HG03159 (cell line): Measurements from ENCODE around the gene SNAPC5.

ENCODE experiments used
- ATAC-seq: cut with Tn5 transposase; IDR thresholded peaks from one replicate; pipeline ENCODE4 v1.9.1; 2021; ENCODE audit warnings: mild to moderate bottlenecking, moderate library complexity; ENCODE audit not compliant: unreplicated experiment

Gene SNAPC5

GRCh38 chr15:66459818-66460615 lies 37.5 kb downstream of the SNAPC5 start:
- ATAC-seq: no peak

- ATAC-seq: no peak
These were observed 41.4 kb downstream of the SNAPC5 start for GRCh38 chr15:66456211-66456610.

DNA sequence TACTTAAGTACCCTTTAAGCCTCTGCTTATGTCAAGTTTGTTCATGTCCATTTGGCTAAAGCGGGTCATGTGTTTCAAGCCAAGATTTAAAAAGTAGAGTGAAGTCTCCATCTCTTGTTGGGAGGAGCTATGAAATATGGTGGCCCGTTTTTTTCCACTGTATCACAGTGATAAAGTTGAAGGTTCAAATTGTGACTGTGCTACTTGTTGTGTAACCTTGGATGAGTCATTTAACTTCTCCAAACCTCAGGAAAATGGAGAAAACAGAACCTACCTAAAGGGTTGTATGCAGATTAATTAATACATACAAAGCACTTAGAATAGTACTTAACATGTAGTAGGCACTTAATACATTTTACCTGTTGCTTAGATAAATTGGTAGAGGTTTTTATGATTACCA lies 43.4 kb downstream of the SNAPC5 start:
- ATAC-seq: no peak

GRCh38 chr15:66452971-66453580 lies 44.5 kb downstream of the SNAPC5 start:
- no peak for ATAC-seq

GRCh38 chr15:66452420-66452819 lies 45.1 kb downstream of the SNAPC5 start:
- no peak for ATAC-seq
